Natural killer cell treated with Interleukin-12 subunit alpha and Interleukin-12 subunit beta and Interleukin-15 and Interleukin-18, amount 100 ng/mL, for 72 hours (primary cell): ENCODE measurements around the gene DIDO1. TPM values are rescaled to one million over a fixed set of nuclear protein-coding genes. Genes with fewer than 3 reads are reported as not detected.
A peak's percentile ranks its signal among the peaks of the same experiment; 100 is the strongest.

Experiments used
- ATAC-seq, 2 donors: fragments of 150-1000 bp; cut with Tn5 transposase in 1 of 2; sonication (Bioruptor Pico), chemical (Tn5 transposase) in 1 of 2; 2 replicates each; pipeline ENCODE4 v1.10.0; 2021
- DNase-seq: peaks from one replicate; pipeline ENCODE4 v3.0.0; 2022; ENCODE audit warnings: low spot score
- H3K27ac Mint-ChIP-seq, 2 donors: 1 replicate in 1 of 2; 2 replicates in 1 of 2; pipeline ENCODE4 v1.8.0; 2022; ENCODE audit warnings: mixed read lengths in 2 of 2, mild to moderate bottlenecking in 1 of 2, moderate library complexity in 1 of 2
- H3K27me3 Mint-ChIP-seq, 2 donors: 1 replicate in 1 of 2; 2 replicates in 1 of 2; pipeline ENCODE4 v1.8.0; 2022; ENCODE audit warnings: mixed read lengths in 2 of 2
- H3K36me3 Mint-ChIP-seq: one replicate; pipeline ENCODE4 v1.8.0; 2022; ENCODE audit warnings: mixed read lengths
- H3K4me1 Mint-ChIP-seq, 2 donors: 1 replicate in 1 of 2; 2 replicates in 1 of 2; pipeline ENCODE4 v1.8.0; 2022; ENCODE audit warnings: low read depth in 2 of 2, mixed read lengths in 2 of 2, mild to moderate bottlenecking in 1 of 2
- H3K4me3 Mint-ChIP-seq: one replicate; pipeline ENCODE4 v1.8.0; 2022; ENCODE audit warnings: mixed read lengths
- H3K9me3 Mint-ChIP-seq: 2 replicates; pipeline ENCODE4 v1.8.0; 2022; ENCODE audit warnings: mixed read lengths
- total RNA-seq, 2 donors: library from RNA; stranded (reverse); gene quantifications; one replicate each; pipeline ENCODE4 v1.2.3, GENCODE V29; 2022

DIDO1 gene
- total RNA-seq, 2 donors from 2014 or later, result 57.6 to 81.1 TPM

- Mint-ChIP-seq H3K27me3 (no peaks in the 10 kb centered on the region), H3K27ac (peak overlapping the region in 1 of 2 donors; percentile 95), H3K4me3 (peak overlapping the region; percentile 92), H3K36me3 (peaks cover 5% of the 10 kb centered on the region), H3K9me3 (no peaks in the 10 kb centered on the region), H3K4me1 (peaks cover 20 to 28% of the 10 kb centered on the region in 2 donors)
- ATAC-seq (peak; percentile 95 to 97), DNase-seq (peak; percentile 98)
These were observed 11.2 kb upstream of the DIDO1 start for GRCh38 chr20:62937268-62938104.

GRCh38 chr20:62935968-62936585, 9.8 kb upstream of the DIDO1 start:
- peaks cover 20 to 21% of the 10 kb centered on the region in 2 donors for H3K4me1 Mint-ChIP-seq
- no peaks in the 10 kb centered on the region for H3K9me3 Mint-ChIP-seq
- no peak overlapping the region for H3K27ac Mint-ChIP-seq
- peaks cover 5% of the 10 kb centered on the region for H3K36me3 Mint-ChIP-seq
- no peak for DNase-seq
- H3K27me3 Mint-ChIP-seq, result no peaks in the 10 kb centered on the region
- ATAC-seq, result no peak
- H3K4me3 Mint-ChIP-seq, result no peak overlapping the region

GRCh38 chr20:62935204-62935967, 9.1 kb upstream of the DIDO1 start:
- no peaks in the 10 kb centered on the region for H3K27me3 Mint-ChIP-seq
- H3K4me3 Mint-ChIP-seq, result no peak overlapping the region
- peaks cover 21 to 24% of the 10 kb centered on the region in 2 donors for H3K4me1 Mint-ChIP-seq
- H3K9me3 Mint-ChIP-seq, result no peaks in the 10 kb centered on the region
- ATAC-seq (no peak), DNase-seq (no peak)
- peaks cover 5% of the 10 kb centered on the region for H3K36me3 Mint-ChIP-seq
- no peak overlapping the region for H3K27ac Mint-ChIP-seq

- H3K9me3 Mint-ChIP-seq, result no peaks in the 10 kb centered on the region
- no peak overlapping the region for H3K4me3 Mint-ChIP-seq
- H3K36me3 Mint-ChIP-seq, result peaks cover 5% of the 10 kb centered on the region
- no peak for DNase-seq
- H3K27ac Mint-ChIP-seq, result no peak overlapping the region
- H3K27me3 Mint-ChIP-seq, result no peaks in the 10 kb centered on the region
- peaks cover 18 to 23% of the 10 kb centered on the region in 2 donors for H3K4me1 Mint-ChIP-seq
- no peak for ATAC-seq
These were observed 7.7 kb upstream of the DIDO1 start for GRCh38 chr20:62933966-62934365.

- H3K27me3 Mint-ChIP-seq, result no peaks in the 10 kb centered on the region
- H3K4me3 Mint-ChIP-seq, result no peak overlapping the region
- DNase-seq (no peak), ATAC-seq (no peak)
- H3K4me1 Mint-ChIP-seq, result peaks cover 25 to 36% of the 10 kb centered on the region in 2 donors
- H3K27ac Mint-ChIP-seq, result peak overlapping the region; percentile 35 to 97
- H3K9me3 Mint-ChIP-seq, result no peaks in the 10 kb centered on the region
- no peaks in the 10 kb centered on the region for H3K36me3 Mint-ChIP-seq
These were observed 5.2 kb upstream of the DIDO1 start for GRCh38 chr20:62931464-62931863.

- Mint-ChIP-seq H3K36me3 (no peaks in the 10 kb centered on the region), H3K27ac (peak overlapping the region; percentile 87 to 97), H3K4me1 (peaks cover 37 to 52% of the 10 kb centered on the region in 2 donors), H3K4me3 (peak overlapping the region; percentile 82), H3K27me3 (no peaks in the 10 kb centered on the region), H3K9me3 (no peaks in the 10 kb centered on the region)
- peak; percentile 76 for DNase-seq
- peak; percentile 56 to 77 for ATAC-seq
These were observed 2.8 kb upstream of the DIDO1 start for GRCh38 chr20:62929051-62929538.

GRCh38 chr20:62928246-62928939, 2.1 kb upstream of the DIDO1 start:
- Mint-ChIP-seq H3K36me3 (no peaks in the 10 kb centered on the region), H3K4me3 (peak overlapping the region; percentile 82), H3K27ac (peak overlapping the region; percentile 87 to 97), H3K4me1 (peaks cover 40 to 56% of the 10 kb centered on the region in 2 donors), H3K27me3 (no peaks in the 10 kb centered on the region), H3K9me3 (no peaks in the 10 kb centered on the region)
- no peak for DNase-seq
- ATAC-seq, result no peak

GRCh38 chr20:62927128-62927705, 912 bp upstream of the DIDO1 start:
- DNase-seq, result no peak
- no peaks in the 10 kb centered on the region for H3K27me3 Mint-ChIP-seq
- peak overlapping the region; percentile 86 for H3K4me3 Mint-ChIP-seq

GRCh38 chr20:62925420-62926228, 681 bp downstream of the DIDO1 start:
- H3K36me3 Mint-ChIP-seq, result no peaks in the 10 kb centered on the region
- peak overlapping the region; percentile 97 for H3K27ac Mint-ChIP-seq
- no peaks in the 10 kb centered on the region for H3K27me3 Mint-ChIP-seq
- peak; percentile 72 for DNase-seq
- H3K4me1 Mint-ChIP-seq, result peaks cover 47 to 73% of the 10 kb centered on the region in 2 donors
- peak overlapping the region; percentile 98 for H3K4me3 Mint-ChIP-seq
- ATAC-seq, result peak; percentile 34 to 51
- H3K9me3 Mint-ChIP-seq, result no peaks in the 10 kb centered on the region

More at GRCh38 chr20:62927128-62927705, 912 bp upstream of the DIDO1 start:
- H3K9me3 Mint-ChIP-seq, result no peaks in the 10 kb centered on the region
- H3K27ac Mint-ChIP-seq, result peak overlapping the region; percentile 87 to 97
- ATAC-seq, result no peak
- peaks cover 42 to 64% of the 10 kb centered on the region in 2 donors for H3K4me1 Mint-ChIP-seq
- no peaks in the 10 kb centered on the region for H3K36me3 Mint-ChIP-seq

DNA sequence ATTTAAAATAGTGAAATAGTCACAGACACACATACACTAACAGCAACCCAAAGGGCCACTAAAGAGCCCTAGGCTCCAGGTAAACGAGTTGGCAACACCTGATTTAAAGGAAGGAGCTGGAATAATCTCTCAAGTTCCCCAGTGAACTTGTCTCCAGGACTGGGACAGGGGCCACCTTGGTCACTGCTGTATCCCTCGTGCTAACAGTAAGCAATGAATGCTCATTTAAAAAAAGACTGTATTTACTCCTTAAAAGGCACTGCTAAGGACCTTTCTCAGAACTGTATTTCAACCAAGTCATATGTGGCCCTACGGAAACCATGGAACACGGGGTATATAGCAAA, 1.3 kb downstream of the DIDO1 start:
- DNase-seq, result no peak
- peaks cover 47 to 75% of the 10 kb centered on the region in 2 donors for H3K4me1 Mint-ChIP-seq
- peak overlapping the region; percentile 97 for H3K27ac Mint-ChIP-seq
- H3K9me3 Mint-ChIP-seq, result no peaks in the 10 kb centered on the region
- no peak for ATAC-seq
- peak overlapping the region; percentile 98 for H3K4me3 Mint-ChIP-seq
- H3K27me3 Mint-ChIP-seq, result no peaks in the 10 kb centered on the region
- H3K36me3 Mint-ChIP-seq, result no peaks in the 10 kb centered on the region

GRCh38 chr20:62924442-62925075, 1.7 kb downstream of the DIDO1 start:
- peak overlapping the region; percentile 97 for H3K27ac Mint-ChIP-seq
- no peaks in the 10 kb centered on the region for H3K9me3 Mint-ChIP-seq
- ATAC-seq (no peak), DNase-seq (no peak)
- peaks cover 52 to 75% of the 10 kb centered on the region in 2 donors for H3K4me1 Mint-ChIP-seq
- H3K4me3 Mint-ChIP-seq, result peak overlapping the region; percentile 98
- H3K27me3 Mint-ChIP-seq, result no peaks in the 10 kb centered on the region
- no peaks in the 10 kb centered on the region for H3K36me3 Mint-ChIP-seq
